VCaP (cell line): ENCODE results near the gene PHLDA1.

Source experiments
- H3K27ac ChIP-seq: fragments of 450-650 bp; 2 replicates; pipeline ENCODE4 v1.5.1; 2017
- CTCF ChIP-seq: fragments of 450-650 bp; conservative IDR thresholded peaks from 2 replicates; pipeline ENCODE4 v1.5.1; 2017; ENCODE audit warnings: mild to moderate bottlenecking, moderate library complexity

The PHLDA1 gene

GRCh38 chr12:76024102-76024781, 7.3 kb downstream of the PHLDA1 start:
- TF ChIP-seq CTCF: no peak
- H3K27ac ChIP-seq: no peak overlapping the region

- TF ChIP-seq CTCF: no peak
- no peak overlapping the region for H3K27ac ChIP-seq
Measured at GRCh38 chr12:76023069-76023690, 8.4 kb downstream of the PHLDA1 start.

- H3K27ac ChIP-seq: no peak overlapping the region
- no peak for TF ChIP-seq CTCF
Measured at GRCh38 chr12:76022506-76022905, 9.1 kb downstream of the PHLDA1 start.

GRCh38 chr12:76020731-76021672, 10.6 kb downstream of the PHLDA1 start:
- peak overlapping the region; percentile 43 for H3K27ac ChIP-seq
- TF ChIP-seq CTCF: no peak

GRCh38 chr12:76020281-76020680, 11.3 kb downstream of the PHLDA1 start:
- H3K27ac ChIP-seq: peak overlapping the region; percentile 43
- TF ChIP-seq CTCF: no peak

- no peak overlapping the region for H3K27ac ChIP-seq
- no peak for TF ChIP-seq CTCF
Measured at GRCh38 chr12:76018672-76019071, 12.9 kb downstream of the PHLDA1 start.

GRCh38 chr12:76018111-76018510, 13.5 kb downstream of the PHLDA1 start:
- no peak overlapping the region for H3K27ac ChIP-seq

More at GRCh38 chr12:76018111-76018510, 13.5 kb downstream of the PHLDA1 start:
- no peak for TF ChIP-seq CTCF
